ENCODE measurements around the gene MAN1C1.

The MAN1C1 gene

GRCh38 chr1:25611843-25612242, 4.7 kb upstream of the MAN1C1 start:
- no peak for FAIRE-seq
- DNase-seq (ENCODE audit: extremely low spot score, insufficient read length, low read depth), result no peak

GRCh38 chr1:25612421-25612820, 4.2 kb upstream of the MAN1C1 start:
- FAIRE-seq, result no peak
- no peak for DNase-seq (ENCODE audit: extremely low spot score, insufficient read length, low read depth)

- FAIRE-seq (no peak), DNase-seq (ENCODE audit: extremely low spot score, insufficient read length, low read depth) (no peak)
Observed at GRCh38 chr1:25613091-25613490, 3.5 kb upstream of the MAN1C1 start.

GRCh38 chr1:25614501-25615171, 2.0 kb upstream of the MAN1C1 start:
- FAIRE-seq (peak; percentile 21), DNase-seq (ENCODE audit: extremely low spot score, insufficient read length, low read depth) (no peak)

- no peak for FAIRE-seq
- DNase-seq (ENCODE audit: extremely low spot score, insufficient read length, low read depth), result no peak
Observed at GRCh38 chr1:25615172-25615541, 1.4 kb upstream of the MAN1C1 start.

- FAIRE-seq (no peak), DNase-seq (ENCODE audit: extremely low spot score, insufficient read length, low read depth) (no peak)
Observed at GRCh38 chr1:25615563-25616094, 962 bp upstream of the MAN1C1 start.

GRCh38 chr1:25616987-25617624, 515 bp downstream of the MAN1C1 start:
- DNase-seq (ENCODE audit: extremely low spot score, insufficient read length, low read depth), result no peak
- no peak for FAIRE-seq

GRCh38 chr1:25617625-25618432, 1.2 kb downstream of the MAN1C1 start:
- DNase-seq (ENCODE audit: extremely low spot score, insufficient read length, low read depth), result no peak
- no peak for FAIRE-seq

GRCh38 chr1:25618433-25618808, 1.8 kb downstream of the MAN1C1 start:
- FAIRE-seq (no peak), DNase-seq (ENCODE audit: extremely low spot score, insufficient read length, low read depth) (no peak)

GRCh38 chr1:25619101-25619890, 2.7 kb downstream of the MAN1C1 start:
- no peak for DNase-seq (ENCODE audit: extremely low spot score, insufficient read length, low read depth)
- FAIRE-seq, result peak; percentile 21

GRCh38 chr1:25620211-25620610, 3.6 kb downstream of the MAN1C1 start:
- DNase-seq (ENCODE audit: extremely low spot score, insufficient read length, low read depth) (no peak), FAIRE-seq (peak; percentile 88)

- DNase-seq (ENCODE audit: extremely low spot score, insufficient read length, low read depth), result no peak
- FAIRE-seq, result peak; percentile 9
Observed at GRCh38 chr1:25620701-25621350, 4.2 kb downstream of the MAN1C1 start.

- DNase-seq (ENCODE audit: extremely low spot score, insufficient read length, low read depth) (no peak), FAIRE-seq (no peak)
Observed at GRCh38 chr1:25621876-25622275, 5.3 kb downstream of the MAN1C1 start.

- FAIRE-seq (no peak), DNase-seq (ENCODE audit: extremely low spot score, insufficient read length, low read depth) (no peak)
Observed at GRCh38 chr1:25622531-25622930, 5.9 kb downstream of the MAN1C1 start.

- FAIRE-seq, result no peak
- no peak for DNase-seq (ENCODE audit: extremely low spot score, insufficient read length, low read depth)
Observed at GRCh38 chr1:25623007-25623406, 6.4 kb downstream of the MAN1C1 start.

GRCh38 chr1:25623731-25624130, 7.1 kb downstream of the MAN1C1 start:
- no peak for FAIRE-seq
- no peak for DNase-seq (ENCODE audit: extremely low spot score, insufficient read length, low read depth)

- FAIRE-seq (no peak), DNase-seq (ENCODE audit: extremely low spot score, insufficient read length, low read depth) (no peak)
Observed at GRCh38 chr1:25624156-25624555, 7.6 kb downstream of the MAN1C1 start.

- no peak for DNase-seq (ENCODE audit: extremely low spot score, insufficient read length, low read depth)
- no peak for FAIRE-seq
Observed at GRCh38 chr1:25624604-25625003, 8.0 kb downstream of the MAN1C1 start.

GRCh38 chr1:25626018-25626417, 9.4 kb downstream of the MAN1C1 start:
- DNase-seq (ENCODE audit: extremely low spot score, insufficient read length, low read depth) (no peak), FAIRE-seq (no peak)

Data from GM18507 (cell line).